ENCODE results near the gene IZUMO1. TPM values are rescaled to one million over a fixed set of nuclear protein-coding genes. Genes with fewer than 3 reads are reported as not detected.

The IZUMO1 gene
- polyA plus RNA-seq, 2 of the 4 experiments (the other 2 are of a cell fraction): not detected

DNA sequence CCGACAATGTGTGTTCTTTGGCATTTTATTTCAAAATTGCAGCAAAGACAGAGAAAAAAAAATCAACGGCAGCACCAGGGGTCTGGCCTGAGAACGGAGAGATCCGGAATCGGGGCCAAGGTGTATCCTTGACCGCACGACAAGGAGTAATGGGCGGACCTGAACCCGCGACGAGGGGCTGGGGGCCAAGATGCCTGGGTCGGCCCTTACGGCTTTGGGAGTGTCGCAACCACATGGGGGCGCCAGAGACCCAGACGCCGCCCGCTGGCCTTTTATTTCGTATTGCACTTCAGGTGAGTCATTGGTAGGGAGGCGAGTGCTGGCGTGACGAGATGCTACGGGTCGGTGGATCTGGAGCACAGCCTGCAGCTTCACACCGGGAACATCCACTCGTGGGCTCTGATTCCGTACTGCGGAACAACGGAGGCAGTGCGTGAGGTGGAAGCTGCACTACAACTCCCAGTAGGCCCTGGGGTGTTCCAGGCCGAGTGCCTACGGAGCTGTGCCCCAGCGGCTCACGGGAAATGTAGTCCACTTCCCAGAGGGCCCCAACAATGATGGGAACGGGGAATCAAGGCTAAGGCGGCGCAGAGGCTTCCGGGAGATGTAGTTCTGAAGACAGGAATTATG is 48.5 kb upstream of the IZUMO1 start (continued):
- TF ChIP-seq CHD2 (IDR thresholded peaks at IDR 0.05; ENCODE audit: low read length, partially characterized antibody): peak; percentile 4
- no peak for TF ChIP-seq KDM5A (IDR thresholded peaks at IDR 0.05)
- no peak for TF ChIP-seq TFCP2L1 (CRISPR knock-in tag; IDR thresholded peaks at IDR 0.05)
- TF ChIP-seq MYC (IDR thresholded peaks at IDR 0.05; ENCODE audit: borderline replicate concordance, low read length): peak; percentile 51; the same call in 1 of the 2 replicates
- TF ChIP-seq BCL3 (IDR thresholded peaks at IDR 0.05): 0 out of 3 replicates have a peak, but pooled peaks have one; percentile 50
- TF ChIP-seq CHD4 (IDR thresholded peaks at IDR 0.05; ENCODE audit: borderline replicate concordance): no peak
- no peak for TF ChIP-seq HDAC2 (IDR thresholded peaks at IDR 0.05)
- no peak for TF ChIP-seq ZC3H11A (IDR thresholded peaks at IDR 0.05)
- no peak for TF ChIP-seq PHF8 (IDR thresholded peaks at IDR 0.05; ENCODE audit: borderline replicate concordance, low read depth)
- TF ChIP-seq CEBPB (IDR thresholded peaks at IDR 0.05): peak in 1 of 2 experiments; percentile 83; a peak in 2 of 4 replicates
- TF ChIP-seq JUN (IDR thresholded peaks at IDR 0.05): peak in 1 of 2 experiments; percentile 76; a peak in 3 of 5 replicates
- TF ChIP-seq, protein P1, sequence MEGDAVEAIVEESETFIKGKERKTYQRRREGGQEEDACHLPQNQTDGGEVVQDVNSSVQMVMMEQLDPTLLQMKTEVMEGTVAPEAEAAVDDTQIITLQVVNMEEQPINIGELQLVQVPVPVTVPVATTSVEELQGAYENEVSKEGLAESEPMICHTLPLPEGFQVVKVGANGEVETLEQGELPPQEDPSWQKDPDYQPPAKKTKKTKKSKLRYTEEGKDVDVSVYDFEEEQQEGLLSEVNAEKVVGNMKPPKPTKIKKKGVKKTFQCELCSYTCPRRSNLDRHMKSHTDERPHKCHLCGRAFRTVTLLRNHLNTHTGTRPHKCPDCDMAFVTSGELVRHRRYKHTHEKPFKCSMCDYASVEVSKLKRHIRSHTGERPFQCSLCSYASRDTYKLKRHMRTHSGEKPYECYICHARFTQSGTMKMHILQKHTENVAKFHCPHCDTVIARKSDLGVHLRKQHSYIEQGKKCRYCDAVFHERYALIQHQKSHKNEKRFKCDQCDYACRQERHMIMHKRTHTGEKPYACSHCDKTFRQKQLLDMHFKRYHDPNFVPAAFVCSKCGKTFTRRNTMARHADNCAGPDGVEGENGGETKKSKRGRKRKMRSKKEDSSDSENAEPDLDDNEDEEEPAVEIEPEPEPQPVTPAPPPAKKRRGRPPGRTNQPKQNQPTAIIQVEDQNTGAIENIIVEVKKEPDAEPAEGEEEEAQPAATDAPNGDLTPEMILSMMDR (IDR thresholded peaks at IDR 0.05): peak; percentile 99
- TF ChIP-seq EHF (CRISPR knock-in tag; IDR thresholded peaks at IDR 0.05): peak; percentile 52; the same call in 1 of the 2 replicates
- no peak for TF ChIP-seq HOXA7 (CRISPR knock-in tag; IDR thresholded peaks at IDR 0.05)
- TF ChIP-seq RAD21 (conservative IDR thresholded peaks at IDR 0.05 in 1 of 2, IDR thresholded peaks at IDR 0.05 in 1 of 2): peak; percentile 89 to 98
- no peak for TF ChIP-seq ESRRA (IDR thresholded peaks at IDR 0.05; ENCODE audit: borderline replicate concordance, low read length)
- no peak for TF ChIP-seq BHLHE40 (IDR thresholded peaks at IDR 0.05; ENCODE audit: low read depth, low read length)
- TF ChIP-seq NFE2L2 (conservative IDR thresholded peaks at IDR 0.05; ENCODE audit: low read length): no peak
- TF ChIP-seq MAFK (IDR thresholded peaks at IDR 0.05; ENCODE audit: partially characterized antibody): no peak
- TF ChIP-seq ZNF302 (CRISPR knock-in tag; IDR thresholded peaks at IDR 0.05): no peak
- TF ChIP-seq HOXB5 (CRISPR knock-in tag; IDR thresholded peaks at IDR 0.05): peak; percentile 41; the same call in 1 of the 2 replicates
- no peak for TF ChIP-seq HOXB13 (CRISPR knock-in tag; IDR thresholded peaks at IDR 0.05; ENCODE audit: low read depth)
- TF ChIP-seq EP300 (IDR thresholded peaks at IDR 0.05): no peak
- TF ChIP-seq MAZ (IDR thresholded peaks at IDR 0.05; ENCODE audit: borderline replicate concordance, low read depth, low read length): no peak
- no peak for TF ChIP-seq REST (IDR thresholded peaks at IDR 0.05)
- TF ChIP-seq KDM1A (IDR thresholded peaks at IDR 0.05; ENCODE audit: low read depth): no peak
- TF ChIP-seq EHMT2 (IDR thresholded peaks at IDR 0.05; ENCODE audit: low read depth): no peak
- 0 out of 2 replicates have a peak, but pooled peaks have one; percentile 58 for TF ChIP-seq TP53 (CRISPR knock-in tag; IDR thresholded peaks at IDR 0.05)
